GM21360 (cell line): ENCODE measurements around the gene ANXA2.
A peak's percentile ranks its signal among the peaks of the same experiment; 100 is the strongest.
"Not testable (repeated sequence)": the region's sequence is repeated elsewhere in the genome, so short reads cannot be mapped to it uniquely, and the experiment has no call there.

ENCODE experiments used
- ATAC-seq: cut with Tn5 transposase; IDR thresholded peaks from one replicate; pipeline ENCODE4 v1.9.1; 2021; ENCODE audit warnings: mild to moderate bottlenecking, moderate library complexity; ENCODE audit not compliant: unreplicated experiment

The ANXA2 gene

DNA sequence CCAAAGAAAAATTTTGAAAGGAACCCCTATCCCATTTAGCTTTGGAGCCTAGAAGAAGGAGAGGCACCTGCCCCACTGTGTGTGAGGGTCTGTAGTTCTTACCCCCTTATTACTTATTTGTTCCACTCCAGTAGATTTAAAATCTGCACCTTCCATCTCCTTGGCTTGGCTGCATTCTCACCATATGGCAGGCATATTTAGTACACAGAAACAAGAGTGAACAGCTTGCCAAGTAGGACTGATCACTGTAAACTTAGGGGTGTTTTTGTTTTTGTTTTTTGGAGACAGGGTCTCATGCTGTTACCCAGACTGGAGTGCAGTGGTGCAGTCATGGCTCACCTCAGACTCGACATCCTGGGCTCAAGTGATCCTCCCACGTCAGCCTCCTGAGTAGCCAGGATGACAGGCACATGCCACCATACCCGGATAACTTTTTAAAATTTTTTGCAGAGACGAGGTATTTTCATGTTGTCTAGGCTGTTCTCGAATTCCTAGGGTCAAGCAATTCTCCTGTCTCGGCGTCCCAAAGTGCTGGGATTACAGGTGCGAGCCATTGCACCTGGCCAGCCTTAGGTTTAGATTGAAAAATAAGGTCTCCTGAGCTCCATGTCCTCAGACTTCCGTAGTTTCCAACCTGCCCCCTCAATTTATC is 14.1 kb upstream of the ANXA2 start:
- no peak for ATAC-seq

GRCh38 chr15:60410350-60410749 is 12.6 kb upstream of the ANXA2 start:
- ATAC-seq: not testable (repeated sequence)

DNA sequence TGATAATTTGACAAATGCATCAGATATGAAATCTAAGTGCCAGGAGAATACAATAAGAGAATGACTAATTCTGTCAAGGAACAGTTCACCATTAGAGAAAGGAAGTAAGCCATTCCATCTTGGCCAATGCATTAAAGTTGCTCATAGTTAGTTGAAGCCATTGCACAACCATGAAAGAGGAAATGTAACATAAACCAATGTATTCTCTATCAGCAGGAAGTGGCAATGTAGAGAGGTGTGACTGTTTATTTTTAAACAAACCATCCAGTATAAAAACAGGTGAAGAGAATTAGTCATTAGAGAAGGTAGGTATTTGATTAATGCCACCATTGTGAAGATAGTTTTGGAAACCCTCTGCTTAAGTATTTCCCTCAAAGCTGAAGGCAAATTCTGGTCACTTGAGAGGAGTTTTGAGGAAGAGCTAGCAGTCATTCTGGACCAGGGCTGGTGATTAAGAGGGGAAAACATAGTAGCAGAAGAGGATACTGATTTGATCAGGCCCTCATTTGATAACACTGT is 10.7 kb upstream of the ANXA2 start:
- ATAC-seq: no peak

GRCh38 chr15:60407415-60407805 is 9.6 kb upstream of the ANXA2 start:
- ATAC-seq: no peak

GRCh38 chr15:60406513-60407414 is 9.0 kb upstream of the ANXA2 start:
- ATAC-seq: no peak

- ATAC-seq: no peak
Measured at GRCh38 chr15:60405399-60405798, 7.6 kb upstream of the ANXA2 start.

DNA sequence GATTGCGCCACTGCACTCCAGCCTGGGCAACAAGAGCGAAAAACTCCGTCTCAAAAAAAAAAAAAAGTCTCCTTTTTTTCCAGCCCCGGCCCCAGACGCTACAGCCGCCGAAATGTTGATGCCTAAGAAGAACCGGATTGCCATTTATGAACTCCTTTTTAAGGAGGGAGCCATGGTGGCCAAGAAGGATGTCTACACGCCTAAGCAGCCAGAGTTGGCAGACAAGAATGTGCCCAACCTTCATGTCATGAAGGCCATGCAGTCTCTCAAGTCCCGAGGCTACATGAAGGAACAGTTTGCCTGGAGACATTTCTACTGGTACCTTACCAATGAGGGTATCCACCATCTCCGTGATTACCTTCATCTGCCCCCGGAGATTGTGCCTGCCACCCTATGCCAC is 6.6 kb upstream of the ANXA2 start:
- not testable (repeated sequence) for ATAC-seq

DNA sequence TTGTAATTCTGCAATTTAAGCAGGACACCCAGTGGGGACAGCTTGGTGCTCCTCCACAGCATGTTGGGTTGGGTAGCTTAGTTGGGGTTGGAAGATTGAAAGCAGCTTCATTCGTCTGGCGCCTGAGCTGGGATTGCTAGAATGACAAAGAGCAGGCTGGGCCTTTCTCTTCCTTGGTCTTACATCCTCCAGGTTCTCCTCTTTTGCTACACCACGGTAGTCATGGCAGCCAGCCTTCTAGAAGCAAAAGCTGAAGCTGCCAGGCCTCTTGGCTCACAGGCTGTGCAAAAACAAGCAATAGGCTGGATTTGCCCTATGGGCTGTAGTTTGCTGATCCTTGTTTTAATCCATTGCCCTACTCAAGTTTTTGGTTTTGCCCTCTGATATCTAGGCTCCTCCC is 3.2 kb upstream of the ANXA2 start:
- ATAC-seq: no peak

GRCh38 chr15:60399931-60400330 is 2.1 kb upstream of the ANXA2 start:
- no peak for ATAC-seq

DNA sequence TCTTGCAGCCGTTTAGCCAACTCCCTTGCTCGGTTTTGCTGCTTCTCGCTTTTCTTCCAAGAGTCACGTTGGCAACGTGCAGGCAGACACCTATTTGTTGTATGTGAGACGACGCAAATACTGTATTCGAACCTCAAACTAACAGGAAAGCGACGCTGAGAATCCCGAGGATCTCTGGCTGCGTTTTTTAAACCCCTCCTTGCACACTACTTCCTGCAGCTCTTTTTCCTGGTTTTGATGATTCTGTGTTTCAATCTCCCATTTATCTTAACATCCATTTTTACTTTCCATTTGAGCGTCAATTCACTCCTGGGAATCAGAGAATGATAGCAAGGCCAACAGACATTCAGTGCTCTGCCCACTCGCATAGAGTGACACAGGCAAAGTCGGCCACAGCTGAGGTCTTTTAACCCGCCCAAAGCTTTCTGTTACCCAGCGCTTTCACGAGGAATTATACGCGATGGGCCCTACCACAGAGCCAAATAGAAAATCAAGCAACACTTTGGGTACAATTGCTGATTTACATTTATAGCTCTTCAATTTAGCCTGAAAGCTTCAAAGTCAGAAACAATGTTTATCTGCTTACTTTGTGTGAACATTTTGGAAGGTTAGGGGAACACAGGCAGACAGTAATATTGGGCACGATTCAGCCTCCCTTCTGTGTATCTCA is 1.6 kb upstream of the ANXA2 start:
- no peak for ATAC-seq

DNA sequence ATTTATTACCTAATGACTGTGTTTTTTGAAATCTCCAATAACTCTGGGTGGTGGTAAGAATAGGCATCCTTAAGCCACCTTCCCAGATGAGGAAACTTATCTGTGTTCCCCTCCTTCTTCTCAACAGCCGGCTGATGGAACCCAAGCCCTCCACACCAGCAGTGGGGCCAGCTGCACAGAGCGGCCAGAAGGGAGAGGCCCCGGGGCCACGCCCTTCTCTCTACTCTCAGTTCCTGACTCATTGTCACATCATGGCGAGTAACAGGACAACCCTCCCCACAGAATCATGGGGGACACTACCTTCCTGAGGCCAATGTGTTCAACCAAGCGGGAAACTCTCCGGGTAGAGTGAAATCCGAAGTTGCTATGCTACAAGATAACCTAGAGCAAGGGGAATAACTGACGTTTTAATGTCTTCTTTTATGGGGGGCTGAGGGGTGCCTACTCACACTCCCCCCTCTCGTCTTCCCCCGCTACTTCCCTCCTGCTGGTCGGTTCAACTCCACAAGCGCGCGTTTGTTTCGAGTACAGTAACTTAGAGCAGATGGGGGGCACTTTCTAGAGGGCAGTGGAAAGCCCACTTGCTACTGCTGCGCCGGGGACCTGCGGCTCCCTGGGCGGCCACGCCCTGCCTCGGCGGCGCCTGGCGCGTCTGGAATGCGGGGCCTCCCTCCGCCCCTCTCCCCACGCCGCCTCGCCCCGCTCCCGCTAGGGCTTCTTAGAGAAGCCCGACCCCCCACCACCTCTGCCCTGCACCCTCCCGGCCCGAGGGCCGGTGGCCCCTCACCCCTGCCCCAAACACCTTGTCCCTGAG is 621 bp downstream of the ANXA2 start:
- peak; percentile 67 for ATAC-seq

DNA sequence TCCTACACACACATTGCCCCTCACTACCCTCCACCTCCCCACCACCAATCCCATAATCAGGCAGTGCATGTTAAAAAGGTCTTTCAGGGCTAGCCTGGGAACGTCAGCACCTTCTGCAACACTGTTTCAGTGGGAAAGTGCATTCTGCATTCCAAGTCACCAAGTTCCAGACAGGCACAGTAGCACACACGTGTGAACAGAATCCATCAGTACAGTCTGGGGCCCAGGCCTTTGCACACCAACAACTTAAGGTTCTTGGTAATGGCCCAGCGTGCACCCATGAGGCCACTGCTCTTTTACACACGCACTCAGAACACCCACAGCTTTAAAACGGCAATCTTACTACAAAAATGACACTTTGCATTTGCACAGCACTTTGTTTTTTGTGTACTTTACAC is 1.2 kb downstream of the ANXA2 start:
- ATAC-seq: no peak

DNA sequence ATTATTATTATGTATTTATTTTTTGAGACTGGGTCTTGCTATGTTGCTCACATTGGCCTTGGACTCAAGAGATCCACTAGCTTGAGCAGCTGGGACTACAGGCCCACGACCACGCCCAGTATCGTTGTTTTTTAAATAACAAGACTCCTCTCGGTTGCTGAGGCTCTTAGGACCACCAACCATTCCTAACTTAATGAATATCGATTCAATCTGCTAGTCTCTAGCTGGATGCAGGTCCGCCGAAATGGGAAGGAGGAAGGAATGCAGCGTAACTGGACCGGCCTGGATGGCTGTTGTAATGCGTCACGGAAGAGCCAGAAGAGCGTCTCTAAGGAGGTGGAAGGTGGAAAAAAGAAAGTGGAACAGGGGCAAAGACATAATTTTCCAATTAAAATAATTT is 1.7 kb downstream of the ANXA2 start:
- ATAC-seq: no peak

- no peak for ATAC-seq
Measured at GRCh38 chr15:60395276-60396011, 2.3 kb downstream of the ANXA2 start.

DNA sequence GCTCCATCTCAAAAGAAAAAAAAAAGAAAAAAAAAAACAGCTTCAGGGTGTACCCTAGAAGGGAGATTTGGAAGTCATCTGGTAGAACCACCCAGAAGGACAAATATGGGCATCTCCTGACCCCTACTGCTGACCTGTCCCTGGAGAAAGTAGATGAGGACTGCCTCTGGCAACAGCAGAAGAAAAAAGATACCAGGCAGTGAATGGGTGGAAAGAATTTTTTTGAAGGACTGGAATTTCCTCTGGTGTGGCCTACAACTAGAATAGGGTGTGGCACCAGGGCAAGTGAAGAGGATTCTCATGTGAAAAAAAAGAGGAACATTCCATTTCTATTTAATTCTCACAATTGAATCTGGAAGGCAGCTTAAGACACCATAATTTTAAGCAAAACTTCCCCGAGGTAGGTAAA is 3.1 kb downstream of the ANXA2 start:
- ATAC-seq: no peak

DNA sequence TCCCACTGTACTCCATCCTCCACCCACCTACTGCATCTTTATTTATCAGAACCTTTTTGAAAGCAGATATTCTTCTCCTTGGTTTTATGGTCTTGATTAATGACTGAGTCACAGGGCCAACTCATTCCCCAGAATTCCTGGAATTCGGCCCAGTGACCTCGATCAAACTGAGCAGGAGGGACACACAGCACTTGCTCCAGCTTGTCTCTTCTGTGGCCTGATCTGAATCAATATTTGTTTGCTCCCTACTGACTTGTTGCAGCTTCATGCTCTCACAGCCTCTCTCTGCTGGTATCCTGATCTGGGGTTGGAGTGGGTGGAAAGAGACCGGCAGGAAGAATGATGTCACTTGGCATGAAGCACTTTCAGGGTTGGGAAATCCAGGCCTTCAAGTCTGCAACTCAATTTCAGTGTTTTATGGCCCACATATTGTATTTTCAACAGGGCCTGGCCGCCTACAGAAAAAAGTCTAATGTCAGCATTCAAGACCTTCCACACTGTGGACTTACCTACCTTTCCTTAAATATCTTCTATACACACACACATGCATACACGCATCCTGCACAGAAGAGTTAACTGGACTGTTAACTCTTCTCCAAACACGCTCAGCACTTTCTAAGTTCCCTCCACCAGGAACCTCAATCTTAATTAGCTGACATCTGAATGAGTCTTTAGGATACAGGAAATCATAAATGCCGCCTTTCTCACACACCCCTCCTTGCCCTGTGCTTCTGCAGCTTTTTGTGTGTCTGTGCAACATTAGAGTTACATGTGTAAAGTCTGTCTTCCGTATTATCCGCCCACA is 4.6 kb downstream of the ANXA2 start:
- no peak for ATAC-seq

DNA sequence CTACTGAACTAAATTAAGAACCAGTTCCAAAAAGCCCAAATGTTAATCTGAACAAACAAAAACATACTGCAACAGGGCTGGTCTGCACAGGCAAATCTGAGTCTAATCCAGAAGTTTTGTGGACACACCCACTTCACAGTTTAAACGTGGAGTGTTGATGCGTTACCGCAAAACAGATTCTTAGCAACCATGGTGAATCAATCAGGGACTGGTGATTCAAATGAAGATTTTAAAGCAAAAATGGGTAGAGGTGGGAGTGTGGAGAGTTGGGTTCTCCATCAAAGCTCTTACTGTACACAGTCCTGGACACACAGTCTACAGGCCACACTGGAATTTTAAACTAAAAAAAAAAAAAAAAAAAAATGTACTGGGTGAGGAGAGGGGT is 5.2 kb downstream of the ANXA2 start:
- ATAC-seq: no peak

- ATAC-seq: no peak
Measured at GRCh38 chr15:60391722-60392315, 6.0 kb downstream of the ANXA2 start.
